NCI-H2107 (cell line): ENCODE data around the gene THRSP.

ENCODE experiments used
- DNase-seq: peaks from one replicate; lab custom pipeline; 2025; lab: John Stamatoyannopoulos, UW

THRSP gene

GRCh38 chr11:78097666-78098385, 34.2 kb downstream of the THRSP start:
- DNase-seq = no peak

GRCh38 chr11:78099666-78100065, 36.0 kb downstream of the THRSP start:
- no peak for DNase-seq

GRCh38 chr11:78100261-78100660, 36.6 kb downstream of the THRSP start:
- DNase-seq = peak; percentile 46

GRCh38 chr11:78100676-78101472, 37.2 kb downstream of the THRSP start:
- peak; percentile 19 for DNase-seq

GRCh38 chr11:78109081-78110015, 45.7 kb downstream of the THRSP start:
- DNase-seq = no peak

GRCh38 chr11:78110351-78110750, 46.7 kb downstream of the THRSP start:
- no peak for DNase-seq

- DNase-seq = no peak
Measured at GRCh38 chr11:78110830-78111229, 47.2 kb downstream of the THRSP start.

- DNase-seq = no peak
Measured at GRCh38 chr11:78111298-78111697, 47.6 kb downstream of the THRSP start.

GRCh38 chr11:78112582-78113275, 49.1 kb downstream of the THRSP start:
- no peak for DNase-seq
